Adrenal gland (tissue), 12 donors: ENCODE data around the gene TYR. TPM values are rescaled to one million over a fixed set of nuclear protein-coding genes. Genes with fewer than 3 reads are reported as not detected.

Experiments
- DNase-seq, 7 donors: peaks; one replicate each; pipeline ENCODE4 v3.0.0-alpha.2; 2019 to 2020
- H3K27ac ChIP-seq, 5 donors: fragments of 200-600 bp; sonication (generic) in 4 of 5; 1 replicate in 3 of 5; 2 replicates in 2 of 5; pipeline versions ENCODE4 v1.5.1 to v1.8.0; 2016 to 2020; ENCODE audit warnings: mild to moderate bottlenecking in 1 of 5
- H3K27me3 ChIP-seq: fragments of 200-600 bp; 2 replicates; pipeline ENCODE4 v1.8.0; 2021
- H3K36me3 ChIP-seq, 2 donors: fragments of 200-600 bp; replicated peaks in 1 of 2; 1 replicate in 1 of 2; 2 replicates in 1 of 2; pipeline versions ENCODE4 v1.5.1 to v1.8.0; 2018 to 2022
- H3K4me1 ChIP-seq, 2 donors: fragments of 200-600 bp; replicated peaks in 1 of 2; 1 replicate in 1 of 2; 2 replicates in 1 of 2; pipeline versions ENCODE4 v1.5.1 to v1.8.0; 2018 to 2021
- H3K4me3 ChIP-seq, 4 donors: fragments of 200-600 bp; sonication (generic) in 3 of 4; one replicate each; pipeline ENCODE4 v1.5.1; 2016 to 2018
- H3K9me3 ChIP-seq, 3 donors: fragments of 200-600 bp; sonication (generic) in 1 of 3; replicated peaks in 1 of 3; 1 replicate in 2 of 3; 2 replicates in 1 of 3; pipeline versions ENCODE4 v1.5.1 to v1.8.0; 2016 to 2021
- CTCF ChIP-seq, 6 experiments: fragments of 450-650 bp in 4 of 6; fragments of 200-600 bp in 2 of 6; sonication (generic) in 1 of 6; IDR thresholded peaks; 1 replicate in 5 of 6; 2 replicates in 1 of 6; pipeline versions ENCODE4 v1.5.1 to v1.8.0; 2016 to 2021; ENCODE audit warnings: antibody characterized with exemption in 6 of 6, mild to moderate bottlenecking in 2 of 6, moderate library complexity in 1 of 6
- POLR2A ChIP-seq, 2 donors: fragments of 450-650 bp; IDR thresholded peaks; one replicate each; pipeline ENCODE4 v1.6.1; 2017; ENCODE audit warnings: antibody characterized with exemption in 2 of 2, mild to moderate bottlenecking in 2 of 2, moderate library complexity in 1 of 2
- WGBS, 4 donors: extraction: QIAGEN DNeasy Blood & Tissue Kit in 2 of 4; methylation state at CpG; one replicate each; pipeline versions ENCODE4 v1.1.5 to v1.1.7; 2013 to 2017; 5-methylcytosine and 5-hydroxymethylcytosine counted together
- intact Hi-C, 2 donors: fragments of 100-400 bp; cut with DNase I; formaldehyde crosslinking; loops; one replicate each; pipeline versions ENCODE4 v1.14.1 to v1.15.0; 2022 to 2023
- polyA plus RNA-seq, 3 donors: library from polyadenylated mRNA; stranded (reverse); fragments of 200-250 nt in 2 of 3; fragments of 350-450 nt in 1 of 3; fragmentation: Illumina TruSeq in 1 of 3; extraction: RNeasy Lipid Tissue Mini Kit (QIAGEN cat#74804) in 1 of 3; gene quantifications; one replicate each; pipeline ENCODE4 v1.2.3, GENCODE V29; 2013 to 2014
- total RNA-seq, 9 donors: library from RNA; depleted of rRNA in 4 of 9; stranded (reverse); fragments of >200 nt in 4 of 9; fragments of 120-200 nt in 1 of 9; fragmentation: NEBNext Ultra II Directional in 1 of 9; extraction: Animal tissue kit (Norgen Biotek cat#: 25700) in 1 of 9; gene quantifications; one replicate each; pipeline versions ENCODE4 v1.1.0 to v1.2.4, GENCODE V29; 2013 to 2023
- donor health status: healthy with polysubstance abuse.
- donor health status: Bipolar disorder and iron deficiency.
- donor health status: DM: yes; HTN: yes; CAD: no.
- donor health status: DM: no; HTN: no; CAD: no.
- donor health status: DM: no; HTN: no; CAD: no.
- donor health status: DM: yes; HTN: yes; CAD: no.

The TYR gene
- total and polyA plus RNA-seq, 12 donors: 0.06 TPM; not detected in 11

GRCh38 chr11:89189776-89190175 lies 12.1 kb downstream of the TYR start:
- no peak for DNase-seq
- H3K27ac ChIP-seq: no peak overlapping the region
- no peak overlapping the region for H3K4me3 ChIP-seq
- no peaks in the 10 kb centered on the region for H3K27me3 ChIP-seq
- 61 to 79% (median 72%) methylated on average over 2 of the region's 2 CpGs for WGBS, 4 donors
- H3K36me3 ChIP-seq: no peaks in the 10 kb centered on the region
- H3K9me3 ChIP-seq: no peaks in the 10 kb centered on the region
- no peaks in the 10 kb centered on the region for H3K4me1 ChIP-seq
- TF ChIP-seq POLR2A (IDR thresholded peaks at IDR 0.05) (no peak), CTCF (IDR thresholded peaks at IDR 0.05) (no peak)
- intact Hi-C loops: no loop called here

GRCh38 chr11:89201138-89201537 lies 23.5 kb downstream of the TYR start:
- H3K36me3 ChIP-seq: no peaks in the 10 kb centered on the region
- H3K9me3 ChIP-seq: peaks cover 0 to 7% (median 0%) of the 10 kb centered on the region in 3 donors
- no peak overlapping the region for H3K4me3 ChIP-seq
- intact Hi-C loops: no loop called here
- DNase-seq: no peak
- TF ChIP-seq POLR2A (IDR thresholded peaks at IDR 0.05) (no peak), CTCF (IDR thresholded peaks at IDR 0.05) (no peak)
- H3K27ac ChIP-seq: no peak overlapping the region
- no peaks in the 10 kb centered on the region for H3K27me3 ChIP-seq
- H3K4me1 ChIP-seq: no peaks in the 10 kb centered on the region
- 17 to 41% (median 29%) methylated on average over 1 of the region's 1 CpG for WGBS, 4 donors

- Histone ChIP-seq H3K4me1 (no peaks in the 10 kb centered on the region), H3K4me3 (no peak overlapping the region), H3K27ac (no peak overlapping the region), H3K27me3 (no peaks in the 10 kb centered on the region), H3K36me3 (no peaks in the 10 kb centered on the region), H3K9me3 (peaks cover 0 to 7% (median 0%) of the 10 kb centered on the region in 3 donors)
- TF ChIP-seq CTCF (IDR thresholded peaks at IDR 0.05) (no peak), POLR2A (IDR thresholded peaks at IDR 0.05) (no peak)
- no peak for DNase-seq
- intact Hi-C loops: no loop called here
These were observed 26.1 kb downstream of the TYR start for GRCh38 chr11:89203814-89204213.

GRCh38 chr11:89205378-89205777 lies 27.7 kb downstream of the TYR start:
- H3K36me3 ChIP-seq: no peaks in the 10 kb centered on the region
- no peaks in the 10 kb centered on the region for H3K4me1 ChIP-seq
- peaks cover 0 to 7% (median 0%) of the 10 kb centered on the region in 3 donors for H3K9me3 ChIP-seq
- DNase-seq: no peak
- intact Hi-C loops: no loop called here
- H3K27me3 ChIP-seq: no peaks in the 10 kb centered on the region
- no peak overlapping the region for H3K27ac ChIP-seq
- no peak overlapping the region for H3K4me3 ChIP-seq
- TF ChIP-seq POLR2A (IDR thresholded peaks at IDR 0.05) (no peak), CTCF (IDR thresholded peaks at IDR 0.05) (no peak)
